NCI-H345 treated with DMSO at 0.1 percent for 48 hours (cell line): ENCODE measurements around the gene SLC6A8.
"Not testable (repeated sequence)": the region's sequence is repeated elsewhere in the genome, so short reads cannot be mapped to it uniquely, and the experiment has no call there.

ENCODE experiments used
- DNase-seq: peaks from one replicate; lab custom pipeline; 2025; ENCODE audit not compliant: unreplicated experiment; lab: John Stamatoyannopoulos, UW

SLC6A8 gene

GRCh38 chrX:153692611-153693156 lies 5.0 kb downstream of the SLC6A8 start:
- DNase-seq, result no peak

GRCh38 chrX:153693216-153694086 lies 5.7 kb downstream of the SLC6A8 start:
- DNase-seq, result no peak

DNA sequence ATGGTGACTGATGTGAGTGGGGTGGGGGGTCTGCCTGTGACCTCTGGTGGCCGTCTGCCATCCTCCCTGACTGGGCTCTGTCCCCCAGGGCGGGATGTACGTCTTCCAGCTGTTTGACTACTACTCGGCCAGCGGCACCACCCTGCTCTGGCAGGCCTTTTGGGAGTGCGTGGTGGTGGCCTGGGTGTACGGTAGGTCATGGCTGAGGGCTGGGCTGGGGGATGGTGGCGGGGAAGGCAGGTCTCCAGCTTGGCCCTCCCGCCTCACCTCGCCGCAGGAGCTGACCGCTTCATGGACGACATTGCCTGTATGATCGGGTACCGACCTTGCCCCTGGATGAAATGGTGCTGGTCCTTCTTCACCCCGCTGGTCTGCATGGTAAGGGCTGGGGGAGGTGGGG lies 6.5 kb downstream of the SLC6A8 start:
- DNase-seq, result not testable (repeated sequence)

- DNase-seq, result no peak
Measured at GRCh38 chrX:153694687-153695270, 7.1 kb downstream of the SLC6A8 start.

- DNase-seq, result no peak
Measured at GRCh38 chrX:153696100-153696499, 8.4 kb downstream of the SLC6A8 start.

- DNase-seq, result not testable (repeated sequence)
Measured at GRCh38 chrX:153696538-153696937, 8.8 kb downstream of the SLC6A8 start.

DNA sequence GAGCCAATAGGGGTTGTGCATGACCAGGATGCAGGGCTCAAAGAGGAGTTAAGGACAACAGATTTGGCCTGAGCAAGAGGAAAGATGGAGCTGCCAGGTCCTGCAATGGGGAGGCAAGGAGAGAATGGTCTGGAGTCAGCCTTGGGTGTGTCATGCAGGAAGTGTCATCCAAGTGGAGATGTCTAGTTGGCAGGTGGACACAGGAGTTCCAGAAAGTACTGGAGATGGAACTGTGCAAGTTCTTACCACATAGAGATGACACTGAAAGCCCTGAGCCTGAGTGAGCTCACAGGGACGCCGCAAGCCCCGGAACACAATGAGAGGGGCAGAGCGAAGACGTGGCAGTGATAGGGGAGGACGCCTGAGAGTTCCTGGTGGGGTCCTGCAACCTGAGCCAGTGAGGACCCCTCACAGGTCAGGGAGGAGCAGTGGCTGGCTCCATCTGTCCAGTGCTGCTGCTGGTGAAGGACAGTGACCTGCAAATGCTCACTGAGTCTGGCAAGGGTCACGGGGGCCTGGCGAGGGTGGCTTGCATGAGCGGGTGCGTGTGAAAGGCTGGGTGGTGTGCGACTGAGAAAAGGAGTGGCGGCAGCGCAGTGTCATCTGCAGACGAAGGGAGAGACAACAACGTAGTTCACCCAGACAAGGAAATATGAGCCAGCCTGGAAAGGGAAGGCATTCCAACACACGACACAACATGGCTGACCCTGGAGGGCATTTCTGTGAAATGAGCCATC lies 9.4 kb downstream of the SLC6A8 start:
- DNase-seq, result not testable (repeated sequence)

DNA sequence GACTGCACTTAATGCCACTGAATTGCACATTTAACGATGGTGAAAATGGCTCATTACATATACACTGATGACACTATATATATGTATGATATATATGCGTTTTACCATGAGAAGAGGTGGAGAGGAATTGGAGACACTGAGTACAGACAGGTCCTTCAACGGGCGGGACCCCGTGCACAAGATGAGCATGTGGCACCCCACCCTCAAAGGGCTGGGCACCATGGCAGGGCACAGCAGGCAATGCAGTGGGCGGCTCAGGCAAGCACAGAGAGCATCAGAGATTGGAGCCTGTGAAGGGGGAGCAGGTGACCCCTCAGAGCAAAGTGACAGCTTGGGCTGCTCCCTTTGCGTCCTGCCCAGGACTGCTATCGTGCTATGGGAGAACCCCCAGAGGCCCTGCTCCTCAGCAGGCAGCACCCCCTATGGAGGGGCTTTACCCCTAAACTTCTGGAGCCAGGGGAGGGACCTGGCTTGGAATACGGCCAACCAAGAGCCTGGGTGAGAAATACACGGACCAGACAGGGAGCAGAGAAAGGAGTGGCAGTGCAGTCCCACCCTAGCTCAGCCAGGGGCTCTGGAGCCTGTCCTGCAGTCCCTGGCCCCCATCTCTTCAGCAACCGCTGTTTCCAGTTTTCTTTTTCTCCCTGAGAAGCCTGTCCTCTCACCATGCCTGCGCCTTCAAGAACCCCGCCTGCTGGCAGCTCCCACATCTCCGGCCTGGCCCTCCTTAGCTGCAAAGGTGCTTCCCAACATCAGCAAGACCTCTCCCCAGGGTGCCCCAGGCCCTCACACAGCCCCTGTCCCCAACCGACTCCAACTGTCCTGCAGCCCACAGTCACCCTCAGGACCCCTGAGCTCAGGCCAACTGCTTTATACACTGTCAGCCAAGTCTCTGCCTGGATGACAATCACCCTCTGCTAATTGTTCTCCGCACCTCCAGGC lies 10.5 kb downstream of the SLC6A8 start:
- DNase-seq, result no peak

GRCh38 chrX:153699210-153699783 lies 11.6 kb downstream of the SLC6A8 start:
- DNase-seq, result not testable (repeated sequence)

DNA sequence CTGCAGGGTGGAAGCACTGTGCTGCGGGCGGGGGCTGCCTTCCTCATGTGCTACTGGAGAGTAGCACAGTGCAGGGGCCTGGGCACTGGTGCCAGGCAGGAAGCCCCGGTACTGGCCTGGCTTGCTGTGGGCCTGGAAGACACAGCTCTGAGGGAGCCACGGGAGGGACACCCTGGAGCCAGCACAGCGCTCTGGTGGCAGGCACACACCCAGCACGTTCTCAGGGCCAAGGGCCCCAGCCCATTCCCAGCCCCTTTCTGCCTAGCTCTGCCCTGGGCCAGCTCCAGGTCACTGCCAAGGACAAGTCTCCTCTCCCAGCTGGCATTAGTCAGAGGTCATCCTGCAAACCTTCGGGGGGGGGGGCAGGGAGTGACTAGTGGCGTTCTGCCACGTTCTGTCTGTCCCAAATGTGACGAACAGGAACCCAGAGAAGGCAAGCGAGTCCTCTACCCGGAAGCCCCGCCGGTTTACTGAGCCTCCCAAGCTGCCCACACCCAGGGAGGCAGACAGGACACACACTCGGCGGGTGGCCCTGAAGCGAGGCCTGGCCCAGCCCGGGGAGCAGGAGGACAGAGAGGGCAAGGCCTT lies 12.2 kb downstream of the SLC6A8 start:
- DNase-seq, result not testable (repeated sequence)

DNA sequence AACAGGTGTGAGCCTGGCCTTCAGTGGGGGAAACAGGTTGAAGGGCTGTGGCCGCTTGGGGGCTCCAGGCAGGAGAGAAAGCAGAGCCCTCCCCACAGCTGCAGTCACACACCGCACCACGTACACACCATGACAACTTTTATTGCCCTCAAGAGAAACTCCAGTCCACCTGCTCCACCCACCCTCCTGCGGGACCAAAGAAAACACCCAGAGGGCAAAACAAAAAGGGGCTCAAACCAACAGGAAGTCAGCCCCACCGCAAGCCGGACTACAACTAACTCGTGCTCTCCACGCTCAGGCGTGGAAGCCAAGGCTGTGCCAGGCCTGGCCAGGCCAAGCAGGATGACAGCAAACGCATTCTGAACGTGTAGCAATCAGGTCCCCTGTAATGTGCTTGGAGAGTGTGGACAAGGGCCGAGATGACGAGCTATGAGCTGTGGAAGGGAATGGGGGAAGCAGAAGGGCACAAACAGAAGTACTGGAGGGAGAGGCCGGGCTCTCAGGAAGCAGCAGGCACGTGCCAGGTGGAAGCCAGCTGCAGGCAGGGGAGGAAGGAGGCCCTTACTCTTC lies 12.7 kb downstream of the SLC6A8 start:
- DNase-seq, result no peak

- DNase-seq, result no peak
Measured at GRCh38 chrX:153700967-153701366, 13.2 kb downstream of the SLC6A8 start.

DNA sequence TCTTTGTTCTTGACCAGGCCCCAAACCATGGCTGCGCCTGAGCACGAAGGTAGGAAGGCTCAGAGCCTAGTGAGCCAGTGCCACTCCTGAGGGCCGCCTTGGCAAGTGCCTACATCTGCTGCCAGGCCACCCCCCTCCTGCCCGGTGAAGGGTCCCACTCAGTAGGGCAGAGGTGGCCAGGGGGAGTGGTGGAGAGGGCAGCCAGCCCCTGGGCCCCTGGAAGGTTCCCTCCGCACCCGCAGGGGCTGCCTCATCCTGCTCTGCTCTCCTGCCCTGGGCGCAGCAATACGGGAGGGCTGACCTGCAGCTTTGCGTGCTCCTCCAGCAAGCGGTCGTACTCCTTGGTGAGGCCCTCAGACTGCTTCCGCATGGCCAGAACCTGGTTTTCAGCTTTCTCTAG lies 14.0 kb downstream of the SLC6A8 start:
- DNase-seq, result no peak

DNA sequence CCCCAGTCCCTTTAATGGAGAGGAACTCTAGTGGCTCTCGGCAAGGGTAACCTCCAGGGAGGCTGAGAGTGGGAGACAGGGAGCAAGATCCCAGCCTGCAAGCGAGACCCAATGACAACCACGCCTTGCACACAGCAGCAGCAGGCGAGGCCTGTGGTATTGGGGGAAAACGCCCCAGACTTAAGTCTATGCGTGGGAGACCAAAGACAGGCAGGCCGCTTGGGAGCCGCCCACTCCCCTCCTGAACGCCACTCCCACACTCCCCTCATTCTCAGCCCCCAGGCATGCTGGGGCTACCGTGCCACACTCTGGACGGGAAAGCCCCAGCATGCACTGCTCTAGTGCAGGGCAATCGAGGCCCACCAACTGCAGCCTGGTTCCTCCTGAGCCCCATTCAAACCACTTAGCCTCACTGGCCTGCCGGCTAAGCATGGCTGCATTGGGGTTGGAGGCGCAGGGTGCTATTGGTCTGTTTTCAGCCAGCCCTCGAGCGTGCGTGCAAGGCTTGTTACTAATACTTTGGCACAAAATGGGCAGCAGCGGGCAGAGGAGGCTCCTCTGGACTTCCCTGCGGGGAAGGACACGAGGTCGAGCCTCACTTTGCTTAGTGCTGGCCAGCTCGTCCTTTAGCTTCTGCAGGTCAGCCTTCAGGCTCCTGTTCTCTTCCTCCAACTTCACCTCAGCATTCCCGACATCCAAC lies 14.8 kb downstream of the SLC6A8 start:
- no peak for DNase-seq

- no peak for DNase-seq
Measured at GRCh38 chrX:153703036-153703370, 15.3 kb downstream of the SLC6A8 start.

GRCh38 chrX:153704021-153704526 lies 16.3 kb downstream of the SLC6A8 start:
- DNase-seq, result no peak

GRCh38 chrX:153704631-153705402 lies 17.1 kb downstream of the SLC6A8 start:
- not testable (repeated sequence) for DNase-seq
